ENCODE measurements around the gene GLI2.

The GLI2 gene

GRCh38 chr2:120735746-120736170 is at the start of gene GLI2:
Gene GLI2 (plus strand): TSS chr2:120735868. CDS start chr2:120797321, 61,453 bp downstream.
- DNase-seq (ENCODE audit: insufficient read length, low spot score) = peak; percentile 69
- FAIRE-seq = no peak

DNA sequence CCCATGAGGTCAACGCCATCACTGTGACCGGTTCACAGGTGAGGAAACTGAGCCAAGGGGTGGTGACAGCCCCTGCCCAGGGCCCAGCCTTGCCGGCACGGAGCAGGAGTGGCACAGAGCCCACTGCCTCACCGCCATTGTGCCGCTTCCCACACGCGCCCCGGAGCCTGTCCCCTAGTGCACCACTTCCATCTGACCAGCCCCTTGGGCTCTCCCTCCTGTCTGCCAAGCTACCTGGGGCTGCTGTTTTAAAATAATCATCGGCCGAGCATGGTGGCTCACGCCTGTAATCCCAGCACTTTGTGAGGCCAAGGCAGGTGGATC is 49.7 kb upstream of the GLI2 start:
- TF ChIP-seq POLR2A (IDR thresholded peaks at IDR 0.05; ENCODE audit: low read depth, low read length) = no peak
- no peak for FAIRE-seq
- no peak for DNase-seq (ENCODE audit: insufficient read length, low spot score)

More at GRCh38 chr2:120735746-120736170, at the start of gene GLI2:
- no peak; the same call in 1 of the 2 replicates for TF ChIP-seq POLR2A (IDR thresholded peaks at IDR 0.05; ENCODE audit: low read depth, low read length)

- no peak for TF ChIP-seq POLR2A (IDR thresholded peaks at IDR 0.05; ENCODE audit: low read depth, low read length)
- DNase-seq (ENCODE audit: insufficient read length, low spot score) = no peak
- FAIRE-seq = no peak
These were observed 49.0 kb upstream of the GLI2 start for GRCh38 chr2:120686511-120687168.

GRCh38 chr2:120687210-120687609 is 48.5 kb upstream of the GLI2 start:
- DNase-seq (ENCODE audit: insufficient read length, low spot score) (no peak), FAIRE-seq (no peak)
- no peak for TF ChIP-seq POLR2A (IDR thresholded peaks at IDR 0.05; ENCODE audit: low read depth, low read length)

- no peak for FAIRE-seq
- DNase-seq (ENCODE audit: insufficient read length, low spot score) = no peak
- no peak for TF ChIP-seq POLR2A (IDR thresholded peaks at IDR 0.05; ENCODE audit: low read depth, low read length)
These were observed 45.1 kb upstream of the GLI2 start for GRCh38 chr2:120690521-120690920.

- FAIRE-seq (no peak), DNase-seq (ENCODE audit: insufficient read length, low spot score) (no peak)
- TF ChIP-seq POLR2A (IDR thresholded peaks at IDR 0.05; ENCODE audit: low read depth, low read length) = no peak
These were observed 44.3 kb upstream of the GLI2 start for GRCh38 chr2:120691410-120691809.

- DNase-seq (ENCODE audit: insufficient read length, low spot score) (no peak), FAIRE-seq (no peak)
- no peak for TF ChIP-seq POLR2A (IDR thresholded peaks at IDR 0.05; ENCODE audit: low read depth, low read length)
These were observed 43.0 kb upstream of the GLI2 start for GRCh38 chr2:120692691-120693090.

- DNase-seq (ENCODE audit: insufficient read length, low spot score) (no peak), FAIRE-seq (no peak)
- no peak for TF ChIP-seq POLR2A (IDR thresholded peaks at IDR 0.05; ENCODE audit: low read depth, low read length)
These were observed 42.5 kb upstream of the GLI2 start for GRCh38 chr2:120693121-120693520.

DNA sequence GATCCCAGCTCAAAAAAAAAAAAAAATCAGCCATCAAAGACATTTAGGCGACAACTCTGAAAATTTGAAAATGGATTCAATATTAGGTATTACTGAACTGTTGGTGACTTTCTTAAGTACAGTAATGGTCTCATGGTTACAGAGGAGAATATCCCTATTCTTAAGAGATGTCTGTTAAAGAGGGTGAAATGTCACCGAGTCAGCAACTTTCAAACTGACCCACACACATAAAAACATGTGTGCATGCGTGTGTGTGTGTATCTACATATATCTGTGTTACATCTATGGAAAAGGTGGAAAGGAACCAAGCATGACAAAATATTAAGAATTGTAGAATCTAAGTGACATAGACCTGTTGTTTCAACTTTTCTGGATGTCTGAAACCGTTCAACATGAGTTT is 41.6 kb upstream of the GLI2 start:
- no peak for FAIRE-seq
- no peak for TF ChIP-seq POLR2A (IDR thresholded peaks at IDR 0.05; ENCODE audit: low read depth, low read length)
- no peak for DNase-seq (ENCODE audit: insufficient read length, low spot score)

DNA sequence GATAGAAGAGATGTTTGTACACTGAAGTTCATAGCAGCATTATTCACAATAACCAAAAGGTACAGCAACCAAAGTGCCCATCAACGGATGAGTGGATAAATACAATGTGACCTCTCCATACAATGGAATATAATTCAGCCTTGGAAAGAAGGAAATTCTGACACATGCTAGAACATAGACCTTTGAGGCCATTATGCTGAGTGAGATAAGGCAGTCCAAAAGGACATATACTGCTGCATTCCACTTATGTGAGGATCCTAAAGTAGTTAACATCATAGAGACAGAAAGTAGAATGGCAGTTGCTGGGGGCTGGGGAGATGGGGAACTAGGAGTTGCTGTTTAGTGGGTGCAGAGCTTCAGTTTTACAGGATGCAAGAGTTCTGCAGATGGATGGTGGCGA is 38.2 kb upstream of the GLI2 start:
- FAIRE-seq (no peak), DNase-seq (ENCODE audit: insufficient read length, low spot score) (no peak)
- no peak for TF ChIP-seq POLR2A (IDR thresholded peaks at IDR 0.05; ENCODE audit: low read depth, low read length)

DNA sequence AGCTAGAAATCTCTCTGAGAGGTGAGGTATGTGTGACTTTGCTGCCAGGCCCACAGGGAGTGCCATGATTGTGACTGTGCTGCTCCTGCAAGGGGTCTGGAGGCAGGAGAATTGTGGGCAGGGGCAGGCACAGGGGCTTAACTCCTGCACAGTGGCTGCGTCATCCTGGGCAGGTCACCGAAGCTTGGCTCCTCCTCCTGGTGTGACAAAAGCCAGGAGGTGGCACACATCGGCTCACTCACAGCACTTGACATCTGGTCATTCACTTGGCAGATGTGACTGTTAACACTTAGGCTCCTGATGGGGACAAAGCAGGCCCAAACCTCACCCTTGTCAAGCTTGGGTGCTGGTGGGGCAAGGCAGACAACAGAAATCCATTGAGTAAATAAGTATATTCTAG is 36.4 kb upstream of the GLI2 start:
- FAIRE-seq (no peak), DNase-seq (ENCODE audit: insufficient read length, low spot score) (no peak)
- TF ChIP-seq POLR2A (IDR thresholded peaks at IDR 0.05; ENCODE audit: low read depth, low read length) = no peak

DNA sequence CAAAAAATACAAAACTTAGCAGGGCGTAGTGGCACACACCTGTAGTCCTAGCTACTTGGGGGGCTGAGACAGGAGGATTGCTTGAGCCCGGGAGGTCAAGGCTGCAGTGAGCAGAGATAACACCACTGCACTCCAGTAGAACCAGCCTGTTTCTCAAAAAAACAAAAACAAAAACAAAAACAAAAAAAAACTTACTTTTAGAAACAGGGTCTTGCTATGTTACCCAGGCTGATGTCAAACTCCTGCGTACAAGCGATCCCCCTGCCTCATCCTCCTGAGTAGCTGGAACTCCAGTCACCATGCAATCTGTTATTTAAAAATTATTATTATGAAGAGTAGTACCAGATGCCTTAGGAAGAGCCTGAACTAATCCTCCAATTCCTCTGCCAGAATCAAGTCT is 35.0 kb upstream of the GLI2 start:
- no peak for TF ChIP-seq POLR2A (IDR thresholded peaks at IDR 0.05; ENCODE audit: low read depth, low read length)
- no peak for DNase-seq (ENCODE audit: insufficient read length, low spot score)
- no peak for FAIRE-seq

GRCh38 chr2:120701096-120701495 is 34.6 kb upstream of the GLI2 start:
- FAIRE-seq (no peak), DNase-seq (ENCODE audit: insufficient read length, low spot score) (no peak)
- no peak for TF ChIP-seq POLR2A (IDR thresholded peaks at IDR 0.05; ENCODE audit: low read depth, low read length)

- TF ChIP-seq POLR2A (IDR thresholded peaks at IDR 0.05; ENCODE audit: low read depth, low read length) = no peak
- no peak for FAIRE-seq
- no peak for DNase-seq (ENCODE audit: insufficient read length, low spot score)
These were observed 34.2 kb upstream of the GLI2 start for GRCh38 chr2:120701499-120701898.

GRCh38 chr2:120702061-120702460 is 33.6 kb upstream of the GLI2 start:
- FAIRE-seq = no peak

GRCh38 chr2:120702801-120703200 is 32.9 kb upstream of the GLI2 start:
- TF ChIP-seq POLR2A (IDR thresholded peaks at IDR 0.05; ENCODE audit: low read depth, low read length) = no peak
- FAIRE-seq = no peak
- DNase-seq (ENCODE audit: insufficient read length, low spot score) = no peak

More at GRCh38 chr2:120702061-120702460, 33.6 kb upstream of the GLI2 start:
- TF ChIP-seq POLR2A (IDR thresholded peaks at IDR 0.05; ENCODE audit: low read depth, low read length) = no peak
- no peak for DNase-seq (ENCODE audit: insufficient read length, low spot score)

Measured in H54 (cell line).